ENCODE results near the gene TMEM132C. TPM values are rescaled to one million over a fixed set of nuclear protein-coding genes. Genes with fewer than 3 reads are reported as not detected.
A peak's percentile ranks its signal among the peaks of the same experiment; 100 is the strongest.

The TMEM132C gene
- total and polyA plus RNA-seq, 4 donors: 23.1 to 32.3 (median 24.2) TPM

DNA sequence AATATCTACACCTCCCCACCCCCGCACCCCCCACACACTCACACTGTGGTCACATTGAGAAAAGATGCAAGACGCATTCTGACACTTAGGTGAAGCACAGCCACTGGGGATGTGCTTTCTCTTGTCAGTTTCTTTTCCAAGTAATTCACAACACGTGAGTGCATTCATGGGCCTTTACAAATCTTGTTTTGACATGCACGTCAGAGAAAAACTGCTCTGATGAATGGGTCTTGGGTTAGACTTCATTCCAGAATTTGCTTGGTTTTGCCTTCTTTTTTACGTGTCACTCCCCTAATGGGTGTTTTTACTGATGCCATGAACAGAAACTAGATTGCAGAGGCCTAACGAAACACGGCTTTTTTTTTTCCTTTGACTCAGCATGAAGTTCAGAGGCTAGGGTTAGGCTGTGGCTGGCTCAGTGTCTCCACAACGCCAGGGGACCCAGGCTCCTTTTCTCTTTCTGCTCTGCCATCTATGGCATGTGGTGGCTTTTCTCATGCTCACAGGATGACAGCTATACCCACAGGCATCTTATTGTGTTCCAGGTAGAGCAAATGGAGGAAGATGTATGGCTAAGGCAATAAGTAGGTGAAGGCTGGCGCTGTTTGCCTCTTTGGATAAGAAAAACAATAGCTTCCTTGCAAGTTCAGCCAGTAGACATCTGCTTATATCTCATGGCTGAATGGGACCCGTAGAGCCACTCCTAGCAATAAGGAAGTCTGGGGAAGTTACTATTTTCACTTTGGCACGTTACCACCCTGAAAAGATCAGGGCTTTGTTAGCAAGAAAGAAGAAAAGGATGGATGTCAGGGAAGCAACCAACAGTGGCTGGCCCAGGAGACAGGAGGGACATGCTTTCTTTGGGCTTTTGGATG, 303.5 kb downstream of the TMEM132C start:
- DNase-seq (ENCODE audit: low read depth in 4 of 6, low spot score in 6 of 6): no peak
- Histone ChIP-seq H3K4me1 (ENCODE audit: control insufficient read depth, insufficient read depth, low read length) (peaks cover 5% of the 10 kb centered on the region), H3K27ac (ENCODE audit: low read depth, low read length) (no peak overlapping the region), H3K4me3 (ENCODE audit: low read depth, low read length) (no peak overlapping the region), H3K9me3 (ENCODE audit: control insufficient read depth, insufficient read depth, low read length) (no peaks in the 10 kb centered on the region), H3K36me3 (ENCODE audit: control insufficient read depth, insufficient read depth, low read length) (no peaks in the 10 kb centered on the region), H3K27me3 (ENCODE audit: control insufficient read depth, insufficient read depth, low read length) (no peaks in the 10 kb centered on the region)
- 85% methylated on average over 8 of the region's 11 CpGs for WGBS (ENCODE audit: insufficient coverage)

GRCh38 chr12:128571906-128572810, 305.2 kb downstream of the TMEM132C start:
- Histone ChIP-seq H3K27ac (ENCODE audit: low read depth, low read length) (no peak overlapping the region), H3K4me1 (ENCODE audit: control insufficient read depth, insufficient read depth, low read length) (peaks cover 5% of the 10 kb centered on the region), H3K9me3 (ENCODE audit: control insufficient read depth, insufficient read depth, low read length) (no peaks in the 10 kb centered on the region), H3K27me3 (ENCODE audit: control insufficient read depth, insufficient read depth, low read length) (no peaks in the 10 kb centered on the region), H3K36me3 (ENCODE audit: control insufficient read depth, insufficient read depth, low read length) (no peaks in the 10 kb centered on the region), H3K4me3 (ENCODE audit: low read depth, low read length) (no peak overlapping the region)
- 97% methylated on average over 7 of the region's 7 CpGs for WGBS (ENCODE audit: insufficient coverage)
- no peak for DNase-seq (ENCODE audit: low read depth in 4 of 6, low spot score in 6 of 6)

GRCh38 chr12:128573907-128574306, 306.9 kb downstream of the TMEM132C start:
- 45% methylated on average over 2 of the region's 4 CpGs for WGBS (ENCODE audit: insufficient coverage)
- no peaks in the 10 kb centered on the region for H3K9me3 ChIP-seq (ENCODE audit: control insufficient read depth, insufficient read depth, low read length)
- H3K36me3 ChIP-seq (ENCODE audit: control insufficient read depth, insufficient read depth, low read length): no peaks in the 10 kb centered on the region
- H3K4me1 ChIP-seq (ENCODE audit: control insufficient read depth, insufficient read depth, low read length): peaks cover 5% of the 10 kb centered on the region
- no peaks in the 10 kb centered on the region for H3K27me3 ChIP-seq (ENCODE audit: control insufficient read depth, insufficient read depth, low read length)
- DNase-seq (ENCODE audit: low read depth in 4 of 6, low spot score in 6 of 6): peak in 1 of 6 donors; percentile 51
- H3K4me3 ChIP-seq (ENCODE audit: low read depth, low read length): no peak overlapping the region
- H3K27ac ChIP-seq (ENCODE audit: low read depth, low read length): no peak overlapping the region

- Histone ChIP-seq H3K27me3 (ENCODE audit: control insufficient read depth, insufficient read depth, low read length) (no peaks in the 10 kb centered on the region), H3K9me3 (ENCODE audit: control insufficient read depth, insufficient read depth, low read length) (no peaks in the 10 kb centered on the region), H3K4me1 (ENCODE audit: control insufficient read depth, insufficient read depth, low read length) (peaks cover 5% of the 10 kb centered on the region), H3K27ac (ENCODE audit: low read depth, low read length) (no peak overlapping the region), H3K4me3 (ENCODE audit: low read depth, low read length) (no peak overlapping the region), H3K36me3 (ENCODE audit: control insufficient read depth, insufficient read depth, low read length) (no peaks in the 10 kb centered on the region)
- 56% methylated on average over 7 of the region's 8 CpGs for WGBS (ENCODE audit: insufficient coverage)
- DNase-seq (ENCODE audit: low read depth in 4 of 6, low spot score in 6 of 6): peak in 1 of 6 donors; percentile 41
Measured at GRCh38 chr12:128578045-128578444, 311.1 kb downstream of the TMEM132C start.

- Histone ChIP-seq H3K9me3 (ENCODE audit: control insufficient read depth, insufficient read depth, low read length) (no peaks in the 10 kb centered on the region), H3K36me3 (ENCODE audit: control insufficient read depth, insufficient read depth, low read length) (no peaks in the 10 kb centered on the region), H3K4me1 (ENCODE audit: control insufficient read depth, insufficient read depth, low read length) (no peaks in the 10 kb centered on the region), H3K27ac (ENCODE audit: low read depth, low read length) (no peak overlapping the region), H3K27me3 (ENCODE audit: control insufficient read depth, insufficient read depth, low read length) (no peaks in the 10 kb centered on the region), H3K4me3 (ENCODE audit: low read depth, low read length) (no peak overlapping the region)
- DNase-seq (ENCODE audit: low read depth in 4 of 6, low spot score in 6 of 6): peak in 2 of 6 donors; percentile 66 to 91
- 34% methylated on average over 4 of the region's 7 CpGs for WGBS (ENCODE audit: insufficient coverage)
Measured at GRCh38 chr12:128581321-128581761, 314.4 kb downstream of the TMEM132C start.

DNA sequence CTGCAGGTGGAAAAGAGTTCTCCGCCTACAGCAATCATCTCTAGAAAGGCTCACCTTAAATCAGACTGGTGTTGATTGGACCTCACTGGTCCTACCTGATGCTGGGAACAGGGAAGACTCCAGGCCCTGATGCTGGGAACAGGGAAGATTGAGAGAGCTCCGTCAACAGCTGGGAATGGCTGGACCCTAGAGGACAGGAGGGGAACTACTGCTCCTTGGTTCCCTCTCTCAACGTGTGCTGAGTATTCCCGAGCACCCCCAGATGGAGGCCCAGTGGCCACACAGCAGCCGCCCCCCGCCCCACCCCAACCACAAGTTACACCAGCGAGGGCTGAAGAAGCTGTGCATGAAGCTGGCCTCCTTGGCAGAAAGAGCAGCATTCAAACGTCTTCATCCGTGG, 316.5 kb downstream of the TMEM132C start:
- peaks cover 3% of the 10 kb centered on the region for H3K4me1 ChIP-seq (ENCODE audit: control insufficient read depth, insufficient read depth, low read length)
- no peaks in the 10 kb centered on the region for H3K27me3 ChIP-seq (ENCODE audit: control insufficient read depth, insufficient read depth, low read length)
- H3K9me3 ChIP-seq (ENCODE audit: control insufficient read depth, insufficient read depth, low read length): no peaks in the 10 kb centered on the region
- no peak overlapping the region for H3K27ac ChIP-seq (ENCODE audit: low read depth, low read length)
- H3K4me3 ChIP-seq (ENCODE audit: low read depth, low read length): no peak overlapping the region
- no peaks in the 10 kb centered on the region for H3K36me3 ChIP-seq (ENCODE audit: control insufficient read depth, insufficient read depth, low read length)
- WGBS (ENCODE audit: insufficient coverage): 61% methylated on average over 6 of the region's 9 CpGs
- no peak for DNase-seq (ENCODE audit: low read depth in 4 of 6, low spot score in 6 of 6)

DNA sequence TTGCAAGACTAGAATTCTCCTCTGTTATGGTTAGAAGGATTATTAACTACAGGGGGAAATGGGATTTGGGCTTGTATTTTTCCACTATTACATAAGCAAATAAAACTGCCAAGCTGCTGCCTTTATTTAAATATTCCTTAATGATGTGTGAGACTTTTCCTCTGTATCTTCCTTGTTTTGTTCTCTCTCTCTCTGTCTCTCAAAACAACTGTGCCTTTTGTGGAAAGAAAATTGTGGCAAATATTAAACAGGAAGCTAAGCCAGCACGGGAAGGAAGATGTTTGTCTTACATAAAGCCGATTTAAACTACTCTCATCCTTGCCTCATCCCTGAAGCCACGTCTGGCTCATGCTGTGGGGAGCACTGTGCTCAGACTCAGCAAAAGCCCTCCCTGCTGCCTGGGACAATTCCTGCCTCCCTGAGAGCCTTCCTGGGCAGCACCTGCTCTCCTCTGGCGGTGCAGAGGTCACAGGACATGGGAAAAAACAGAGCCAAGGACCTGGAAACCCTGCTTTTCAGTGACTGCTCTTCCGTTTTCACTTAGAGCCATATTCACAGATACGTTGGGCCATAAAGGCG, 319.6 kb downstream of the TMEM132C start:
- H3K27ac ChIP-seq (ENCODE audit: low read depth, low read length): no peak overlapping the region
- DNase-seq (ENCODE audit: low read depth in 4 of 6, low spot score in 6 of 6): peak in 2 of 6 donors; percentile 32 to 41
- peaks cover 3% of the 10 kb centered on the region for H3K4me1 ChIP-seq (ENCODE audit: control insufficient read depth, insufficient read depth, low read length)
- H3K27me3 ChIP-seq (ENCODE audit: control insufficient read depth, insufficient read depth, low read length): no peaks in the 10 kb centered on the region
- H3K9me3 ChIP-seq (ENCODE audit: control insufficient read depth, insufficient read depth, low read length): no peaks in the 10 kb centered on the region
- H3K4me3 ChIP-seq (ENCODE audit: low read depth, low read length): no peak overlapping the region
- WGBS (ENCODE audit: insufficient coverage): 63% methylated on average over 5 of the region's 7 CpGs
- H3K36me3 ChIP-seq (ENCODE audit: control insufficient read depth, insufficient read depth, low read length): no peaks in the 10 kb centered on the region

GRCh38 chr12:128587918-128588317, 320.9 kb downstream of the TMEM132C start:
- Histone ChIP-seq H3K36me3 (ENCODE audit: control insufficient read depth, insufficient read depth, low read length) (no peaks in the 10 kb centered on the region), H3K4me3 (ENCODE audit: low read depth, low read length) (no peak overlapping the region), H3K9me3 (ENCODE audit: control insufficient read depth, insufficient read depth, low read length) (no peaks in the 10 kb centered on the region), H3K27me3 (ENCODE audit: control insufficient read depth, insufficient read depth, low read length) (no peaks in the 10 kb centered on the region), H3K4me1 (ENCODE audit: control insufficient read depth, insufficient read depth, low read length) (peaks cover 3% of the 10 kb centered on the region), H3K27ac (ENCODE audit: low read depth, low read length) (no peak overlapping the region)
- DNase-seq (ENCODE audit: low read depth in 4 of 6, low spot score in 6 of 6): no peak
- no CpG with 5 or more reads among the region's 2 CpGs for WGBS (ENCODE audit: insufficient coverage)

DNA sequence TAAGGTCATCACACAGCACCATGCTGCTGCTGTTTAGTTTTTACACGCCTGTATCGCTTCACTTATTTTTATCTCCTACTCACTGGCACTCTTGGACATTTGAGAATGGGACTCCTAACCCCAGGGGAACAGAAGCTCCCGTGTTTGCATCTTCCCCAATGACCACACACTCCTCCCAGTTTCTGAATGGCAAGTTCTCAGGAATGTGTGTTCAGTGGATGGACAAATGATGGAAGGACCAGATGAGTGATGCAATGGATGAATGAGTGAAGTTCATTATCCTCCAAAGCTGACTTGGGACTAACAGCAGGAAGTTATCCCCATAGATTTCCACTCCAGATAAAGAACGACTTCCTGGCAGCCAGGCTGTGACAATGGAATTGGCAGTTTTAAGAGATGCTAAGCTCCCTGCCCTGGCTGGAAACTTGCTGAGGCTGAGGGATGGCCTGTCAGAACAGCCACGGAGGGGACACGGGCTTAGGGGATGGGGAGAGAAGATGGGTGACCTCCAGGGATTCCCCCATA, 325.3 kb downstream of the TMEM132C start:
- Histone ChIP-seq H3K4me3 (ENCODE audit: low read depth, low read length) (no peak overlapping the region), H3K4me1 (ENCODE audit: control insufficient read depth, insufficient read depth, low read length) (peaks cover 4% of the 10 kb centered on the region), H3K27me3 (ENCODE audit: control insufficient read depth, insufficient read depth, low read length) (no peaks in the 10 kb centered on the region), H3K36me3 (ENCODE audit: control insufficient read depth, insufficient read depth, low read length) (no peaks in the 10 kb centered on the region), H3K9me3 (ENCODE audit: control insufficient read depth, insufficient read depth, low read length) (no peaks in the 10 kb centered on the region), H3K27ac (ENCODE audit: low read depth, low read length) (no peak overlapping the region)
- WGBS (ENCODE audit: insufficient coverage): 52% methylated on average over 4 of the region's 6 CpGs
- no peak for DNase-seq (ENCODE audit: low read depth in 4 of 6, low spot score in 6 of 6)
